Activated CD8-positive, alpha-beta T cell treated with anti-CD3 and anti-CD28 coated beads, Interleukin-2, amount 10 ng/mL, durations not matched to agents 7 days and 5 days (primary cell): Measurements from ENCODE around the gene ARID1B. TPM values are rescaled to one million over a fixed set of nuclear protein-coding genes. Genes with fewer than 3 reads are reported as not detected.
A peak's percentile ranks its signal among the peaks of the same experiment; 100 is the strongest.

Experiments
- ATAC-seq: fragments of 150-1000 bp; cut with Tn5 transposase; one replicate; pipeline ENCODE4 v1.10.0; 2021; ENCODE audit warnings: moderate library complexity
- CTCF ChIA-PET: fragments of 350-600 bp; sonication (Branson Sonifier 250); formaldehyde crosslinking; loops from one replicate; lab custom pipeline; 2021; ENCODE audit warnings: antibody characterized with exemption; lab: Charles Lee
- POLR2A ChIA-PET: fragments of 350-600 bp; sonication (Branson Sonifier 250); formaldehyde crosslinking; loops from one replicate; lab custom pipeline; 2021; ENCODE audit warnings: antibody characterized with exemption; lab: Charles Lee
- DNase-seq: peaks from one replicate; pipeline ENCODE4 v3.0.0-alpha.2; 2020
- H3K27ac Mint-ChIP-seq: one replicate; pipeline ENCODE4 v1.8.0; 2021; ENCODE audit warnings: mild to moderate bottlenecking, mixed read lengths
- H3K27me3 Mint-ChIP-seq: one replicate; pipeline ENCODE4 v1.8.0; 2021; ENCODE audit warnings: low read depth, mixed read lengths
- H3K36me3 Mint-ChIP-seq: one replicate; pipeline ENCODE4 v1.8.0; 2021; ENCODE audit warnings: low read depth, mixed read lengths
- H3K4me1 Mint-ChIP-seq: one replicate; pipeline ENCODE4 v1.8.0; 2021; ENCODE audit warnings: low read depth, mixed read lengths
- H3K4me3 Mint-ChIP-seq: one replicate; pipeline ENCODE4 v1.8.0; 2021; ENCODE audit warnings: mild to moderate bottlenecking, mixed read lengths
- H3K9me3 Mint-ChIP-seq: one replicate; pipeline ENCODE4 v1.8.0; 2022; ENCODE audit warnings: mixed read lengths; ENCODE audit not compliant: insufficient read depth
- microRNA-seq: library from miRNA; unstranded; fragments of <30 nt; microRNA quantifications from one replicate; pipeline ENCODE4 v1.2.0, GENCODE V29; 2022
- total RNA-seq, 2 experiments: library from RNA; stranded (reverse); gene quantifications; one replicate each; pipeline ENCODE4 v1.2.3, GENCODE V29; 2021

ARID1B gene
- total RNA-seq, 2 experiments from 2014 or later, result 60.9 to 62.4 TPM

DNA sequence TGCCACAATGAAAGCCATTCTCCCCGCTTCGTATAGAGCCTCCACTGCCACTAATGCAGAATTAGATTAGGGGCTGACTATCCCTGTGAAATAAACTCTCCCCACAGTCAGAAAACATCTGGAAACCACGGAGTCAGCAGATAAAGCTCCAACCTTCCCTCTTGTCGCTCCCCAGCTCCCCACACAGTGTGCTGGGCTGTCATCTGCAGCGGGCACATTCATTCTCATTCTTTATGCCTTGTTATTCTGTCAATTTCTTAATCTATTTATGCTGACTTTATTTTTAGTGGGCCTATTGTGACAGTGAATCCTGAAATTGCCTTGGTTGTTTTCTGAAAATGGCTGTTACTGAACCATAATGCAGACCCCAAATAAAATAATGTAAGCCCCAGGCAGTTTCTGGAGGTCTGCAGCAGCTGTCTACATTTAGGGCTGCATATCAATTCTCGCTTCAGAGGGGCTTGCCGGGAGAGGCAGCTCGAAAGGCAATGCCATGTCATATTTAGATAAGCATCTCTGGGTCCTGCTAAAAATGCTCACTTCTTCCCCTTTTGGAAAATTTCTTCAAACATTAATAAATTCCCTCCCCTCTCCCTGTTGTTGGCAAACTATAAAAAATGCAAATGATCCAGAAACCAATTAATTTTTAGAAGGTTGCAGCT is 474.5 kb downstream of the ARID1B start:
- no peak for ATAC-seq
- Mint-ChIP-seq H3K27me3 (peaks cover 19% of the 10 kb centered on the region), H3K27ac (no peak overlapping the region), H3K4me1 (peaks cover 3% of the 10 kb centered on the region), H3K4me3 (no peak overlapping the region), H3K36me3 (no peaks in the 10 kb centered on the region), H3K9me3 (peaks cover 7% of the 10 kb centered on the region)
- CTCF ChIA-PET, result no interaction called here
- no peak for DNase-seq
- POLR2A ChIA-PET, result no interaction called here

- DNase-seq (no peak), ATAC-seq (no peak)
- Mint-ChIP-seq H3K27me3 (peaks cover 21% of the 10 kb centered on the region), H3K27ac (no peak overlapping the region), H3K36me3 (no peaks in the 10 kb centered on the region), H3K4me1 (peaks cover 3% of the 10 kb centered on the region), H3K9me3 (peaks cover 7% of the 10 kb centered on the region), H3K4me3 (no peak overlapping the region)
- CTCF ChIA-PET, result interaction anchor here (1.4 kb wide), 1 partner anchor 17 kb away, joined by 5 read pairs; no protein-coding TSS in a partner anchor
- POLR2A ChIA-PET, result interaction anchor here (0.6 kb wide), 1 partner anchor 77 kb away, joined by 6 read pairs; no protein-coding TSS in a partner anchor
Measured at GRCh38 chr6:157253017-157253416, 475.8 kb downstream of the ARID1B start.

GRCh38 chr6:157253699-157254098 is 476.5 kb downstream of the ARID1B start:
- CTCF ChIA-PET, result interaction anchor here (1.4 kb wide), 1 partner anchor 18 kb away, joined by 5 read pairs; no protein-coding TSS in a partner anchor
- H3K4me3 Mint-ChIP-seq, result no peak overlapping the region
- ATAC-seq, result no peak

GRCh38 chr6:157254538-157254937 is 477.4 kb downstream of the ARID1B start:
- ChIA-PET CTCF (interaction anchor here (1.4 kb wide), 1 partner anchor 19 kb away, joined by 5 read pairs; no protein-coding TSS in a partner anchor), POLR2A (no interaction called here)
- Mint-ChIP-seq H3K9me3 (no peaks in the 10 kb centered on the region), H3K4me1 (peaks cover 11% of the 10 kb centered on the region), H3K4me3 (no peak overlapping the region), H3K27me3 (peaks cover 20% of the 10 kb centered on the region), H3K36me3 (no peaks in the 10 kb centered on the region), H3K27ac (no peak overlapping the region)
- DNase-seq (no peak), ATAC-seq (no peak)

More at GRCh38 chr6:157253699-157254098, 476.5 kb downstream of the ARID1B start:
- POLR2A ChIA-PET, result no interaction called here
- Mint-ChIP-seq H3K36me3 (no peaks in the 10 kb centered on the region), H3K27ac (no peak overlapping the region), H3K9me3 (peaks cover 1% of the 10 kb centered on the region), H3K4me1 (peaks cover 3% of the 10 kb centered on the region), H3K27me3 (peaks cover 20% of the 10 kb centered on the region)
- DNase-seq, result no peak

GRCh38 chr6:157255079-157255478 is 477.9 kb downstream of the ARID1B start:
- Mint-ChIP-seq H3K27ac (no peak overlapping the region), H3K4me3 (no peak overlapping the region), H3K9me3 (no peaks in the 10 kb centered on the region), H3K27me3 (peaks cover 20% of the 10 kb centered on the region), H3K36me3 (no peaks in the 10 kb centered on the region), H3K4me1 (peaks cover 11% of the 10 kb centered on the region)
- CTCF ChIA-PET, result no interaction called here
- DNase-seq (no peak), ATAC-seq (no peak)
- POLR2A ChIA-PET, result no interaction called here

DNA sequence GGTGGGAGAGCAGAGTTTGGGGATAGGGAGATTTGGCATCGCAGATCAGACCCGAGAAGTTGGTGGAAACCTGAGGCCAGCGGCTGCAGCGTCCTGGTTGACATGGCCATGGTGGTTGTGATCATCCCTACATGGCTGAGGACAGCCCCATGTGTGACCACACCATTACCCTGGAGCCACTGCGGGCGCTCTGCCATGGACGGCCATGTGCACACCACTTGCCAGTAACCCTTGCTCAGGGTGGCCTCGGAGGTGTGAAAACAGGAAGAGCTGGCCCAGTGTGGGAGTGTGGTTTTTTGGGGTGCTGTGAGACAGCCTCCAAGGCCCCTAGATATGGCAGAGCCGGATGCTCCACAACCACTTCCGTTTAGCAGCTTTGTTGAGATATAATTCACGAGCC is 481.7 kb downstream of the ARID1B start:
- Mint-ChIP-seq H3K27me3 (peaks cover 14% of the 10 kb centered on the region), H3K4me1 (peaks cover 12% of the 10 kb centered on the region), H3K4me3 (no peak overlapping the region), H3K9me3 (no peaks in the 10 kb centered on the region), H3K27ac (no peak overlapping the region), H3K36me3 (no peaks in the 10 kb centered on the region)
- POLR2A ChIA-PET, result interaction anchor here (0.5 kb wide), 1 partner anchor 14 kb away, joined by 4 read pairs; no protein-coding TSS in a partner anchor
- CTCF ChIA-PET, result interaction anchor here (0.6 kb wide), 1 partner anchor 99 kb away, joined by 3 read pairs; no protein-coding TSS in a partner anchor
- ATAC-seq, result peak; percentile 65
- DNase-seq, result peak; percentile 55

DNA sequence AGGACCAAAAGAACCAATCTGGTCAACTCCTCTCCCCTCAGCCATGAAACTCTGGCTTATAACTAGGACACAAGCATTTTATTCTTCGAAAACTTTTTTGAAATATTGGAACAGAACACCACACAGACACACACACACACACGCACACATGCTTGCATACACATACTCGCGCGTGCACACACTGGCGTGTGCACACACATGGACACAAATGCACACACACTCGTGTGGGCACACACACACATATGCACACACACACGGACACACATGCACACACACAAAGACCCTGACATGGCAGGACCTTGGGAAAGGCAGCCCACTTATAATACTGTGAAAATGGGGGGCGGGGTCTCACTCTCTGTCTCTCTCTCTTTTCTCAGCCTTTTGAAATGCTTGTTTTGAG is 482.3 kb downstream of the ARID1B start:
- Mint-ChIP-seq H3K27me3 (peaks cover 10% of the 10 kb centered on the region), H3K4me1 (peaks cover 9% of the 10 kb centered on the region), H3K27ac (no peak overlapping the region), H3K9me3 (no peaks in the 10 kb centered on the region), H3K36me3 (no peaks in the 10 kb centered on the region), H3K4me3 (no peak overlapping the region)
- CTCF ChIA-PET, result interaction anchor here (0.6 kb wide), 1 partner anchor 98 kb away, joined by 3 read pairs; no protein-coding TSS in a partner anchor
- DNase-seq, result no peak
- POLR2A ChIA-PET, result interaction anchor here (0.6 kb wide), 1 partner anchor 26 kb away, joined by 3 read pairs; no protein-coding TSS in a partner anchor
- no peak for ATAC-seq

Small RNAs within 50 kb of the gene (microRNA-seq; reads per million reads assigned to microRNA genes)
- not detected for gene MIR4466
